A549 (cell line): ENCODE measurements around the gene NUP88. TPM values are rescaled to one million over a fixed set of nuclear protein-coding genes. Genes with fewer than 3 reads are reported as not detected.

ENCODE experiments used
- ATAC-seq, 2 experiments: fragments of 200-7000 bp in 1 of 2; fragments of >200 bp in 1 of 2; cut with Nextera tagmentation in 1 of 2; cut with Tn5 transposase in 1 of 2; 3 replicates each; pipeline versions ENCODE4 v1.8.0 to v1.9.1; 2018 to 2020; ENCODE audit warnings: mild to moderate bottlenecking in 1 of 2, moderate library complexity in 1 of 2
- CTCF ChIA-PET: fragments of 300-600 bp; sonication (Branson Sonifier 250); formaldehyde crosslinking; extraction: SDS; loops from one replicate; lab custom pipeline; 2021; ENCODE audit warnings: antibody characterized with exemption, inconsistent platforms; lab: Yijun Ruan, JAX
- POLR2A ChIA-PET: fragments of 350-600 bp; formaldehyde crosslinking; extraction: SDS; loops from one replicate; lab custom pipeline; 2021; ENCODE audit warnings: antibody characterized with exemption, inconsistent platforms; lab: Yijun Ruan, JAX
- DNase-seq, 2 experiments: peaks; one replicate each; pipeline versions ENCODE4 v3.0.0 to v3.0.0-alpha.2; 2011 to 2016; ENCODE audit warnings: low read depth in 1 of 2, low spot score in 1 of 2
- FAIRE-seq: peaks from 2 replicates; lab custom pipeline; 2011; peaks lifted over from hg19 to GRCh38; lab: Jason Lieb, UNC
- H3K27ac ChIP-seq, 2 experiments: fragments of >200 bp; sonication (Bioruptor Twin); formaldehyde crosslinking; 3 replicates each; pipeline ENCODE4 v1.5.1; 2016 to 2017
- H3K4me1 ChIP-seq: fragments of >200 bp; sonication (Bioruptor Twin); formaldehyde crosslinking; 3 replicates; pipeline ENCODE4 v1.6.1; 2016
- H3K4me2 ChIP-seq: fragments of >200 bp; sonication (Bioruptor Twin); formaldehyde crosslinking; 3 replicates; pipeline ENCODE4 v1.6.1; 2016
- H3K4me3 ChIP-seq: fragments of >200 bp; sonication (Bioruptor Twin); formaldehyde crosslinking; 3 replicates; pipeline ENCODE4 v1.5.1; 2016
- H3K9me3 ChIP-seq: fragments of >200 bp; sonication (Bioruptor Twin); formaldehyde crosslinking; 3 replicates; pipeline ENCODE4 v1.6.1; 2016
- ATOH8 ChIP-seq: fragments of 250-450 bp; sonication (Bioruptor Pico); IDR thresholded peaks from 2 replicates; pipeline ENCODE4 v1.5.0; 2020; ENCODE audit warnings: low read depth, mild to moderate bottlenecking, moderate library complexity
- BHLHE40 ChIP-seq: IDR thresholded peaks from 2 replicates; pipeline ENCODE4 v1.6.1; 2012; ENCODE audit warnings: low read depth, low read length, inconsistent platforms
- CBX8 ChIP-seq: fragments of 200-600 bp; sonication (generic); IDR thresholded peaks from 2 replicates; pipeline ENCODE4 v1.6.1; 2016
- CHD2 ChIP-seq: fragments of 150-350 bp; IDR thresholded peaks from 2 replicates; pipeline ENCODE4 v1.6.1; 2014; ENCODE audit warnings: low read length; ENCODE audit not compliant: partially characterized antibody
- CHD4 ChIP-seq: fragments of 200-600 bp; sonication (generic); IDR thresholded peaks from 2 replicates; pipeline ENCODE4 v1.6.1; 2016; ENCODE audit warnings: antibody characterized with exemption, mild to moderate bottlenecking, borderline replicate concordance
- EHMT2 ChIP-seq: fragments of 200-600 bp; sonication (generic); IDR thresholded peaks from 2 replicates; pipeline ENCODE4 v1.6.1; 2016; ENCODE audit warnings: antibody characterized with exemption, low read depth, mild to moderate bottlenecking, moderate library complexity
- FOSL2 ChIP-seq, 2 experiments: fragments of 450-650 bp in 1 of 2; fragments of >200 bp in 1 of 2; sonication (Bioruptor Twin) in 1 of 2; formaldehyde crosslinking; IDR thresholded peaks; 2 replicates each; pipeline versions ENCODE4 v1.5.0 to v1.6.1; 2016 to 2020; ENCODE audit warnings: mild to moderate bottlenecking in 1 of 2, moderate library complexity in 1 of 2
- FOXS1 ChIP-seq: fragments of 250-450 bp; sonication (Bioruptor Pico); IDR thresholded peaks from 2 replicates; pipeline ENCODE4 v1.5.0; 2020; ENCODE audit warnings: mild to moderate bottlenecking, moderate library complexity
- GATA3 ChIP-seq: IDR thresholded peaks from 2 replicates; pipeline ENCODE4 v1.6.1; 2012; ENCODE audit warnings: borderline replicate concordance
- HEYL ChIP-seq: fragments of 250-450 bp; sonication (Bioruptor Pico); IDR thresholded peaks from 2 replicates; pipeline ENCODE4 v1.8.0; 2021; ENCODE audit warnings: mild to moderate bottlenecking, moderate library complexity
- JUNB ChIP-seq: fragments of >200 bp; sonication (Bioruptor Twin); formaldehyde crosslinking; IDR thresholded peaks from 2 replicates; pipeline ENCODE4 v1.6.1; 2016
- KDM1A ChIP-seq: fragments of 200-600 bp; sonication (generic); IDR thresholded peaks from 2 replicates; pipeline ENCODE4 v1.6.1; 2016; ENCODE audit warnings: low read depth, mild to moderate bottlenecking
- KDM5A ChIP-seq: fragments of 200-600 bp; sonication (generic); IDR thresholded peaks from 2 replicates; pipeline ENCODE4 v1.6.1; 2016; ENCODE audit warnings: antibody characterized with exemption, mild to moderate bottlenecking
- MYC ChIP-seq: IDR thresholded peaks from 2 replicates; pipeline ENCODE4 v1.6.1; 2012; ENCODE audit warnings: mild to moderate bottlenecking, inconsistent platforms, low read length, improper control_type of control experiment, borderline replicate concordance
- NFE2L2 ChIP-seq: fragments of 150-350 bp; conservative IDR thresholded peaks from 2 replicates; pipeline ENCODE4 v1.6.1; 2014; ENCODE audit warnings: low read length
- NR3C1 ChIP-seq: fragments of >200 bp; sonication (Bioruptor Twin); formaldehyde crosslinking; IDR thresholded peaks from 3 replicates; pipeline ENCODE4 v1.6.1; 2017
- PHF8 ChIP-seq: fragments of 200-600 bp; sonication (generic); IDR thresholded peaks from 2 replicates; pipeline ENCODE4 v1.6.1; 2016; ENCODE audit warnings: low read depth, mild to moderate bottlenecking, antibody characterized with exemption, moderate library complexity, borderline replicate concordance
- RAD21 ChIP-seq, 2 experiments: fragments of >200 bp in 1 of 2; sonication (Bioruptor Twin) in 1 of 2; formaldehyde crosslinking in 1 of 2; IDR thresholded peaks in 1 of 2; conservative IDR thresholded peaks in 1 of 2; 2 replicates in 1 of 2; 3 replicates in 1 of 2; pipeline ENCODE4 v1.6.1; 2012 to 2018; ENCODE audit warnings: inconsistent platforms in 1 of 2
- SREBF2 ChIP-seq: fragments of 450-650 bp; IDR thresholded peaks from 2 replicates; pipeline ENCODE4 v1.6.1; 2014; ENCODE audit warnings: mild to moderate bottlenecking, moderate library complexity
- TFCP2L1 ChIP-seq: fragments of 250-450 bp; sonication (Bioruptor Pico); IDR thresholded peaks from 2 replicates; pipeline ENCODE4 v1.5.0; 2021; ENCODE audit warnings: mild to moderate bottlenecking
- TP53 ChIP-seq: fragments of 250-450 bp; sonication (Bioruptor Pico); IDR thresholded peaks from 2 replicates; pipeline ENCODE4 v1.5.0; 2021; ENCODE audit warnings: mild to moderate bottlenecking, moderate library complexity
- ZFP36 ChIP-seq: fragments of 450-650 bp; IDR thresholded peaks from 2 replicates; pipeline ENCODE4 v1.6.1; 2014; ENCODE audit warnings: borderline replicate concordance; ENCODE audit not compliant: partially characterized antibody
- ZSCAN20 ChIP-seq: fragments of 250-450 bp; sonication (Bioruptor Pico); IDR thresholded peaks from 2 replicates; pipeline ENCODE4 v1.8.0; 2022; ENCODE audit warnings: mild to moderate bottlenecking, moderate library complexity
- WGBS: methylation state at CpG from one replicate; pipeline ENCODE4 v1.1.6; 2017; ENCODE audit errors: missing lambda C conversion rate; 5-methylcytosine and 5-hydroxymethylcytosine counted together
- polyA plus RNA-seq, 4 experiments: library from polyadenylated mRNA; depleted of rRNA in 3 of 4; stranded (reverse); fragments of >200 nt; fragmentation: RNase III in 1 of 4; extraction: RNeasy Plus Mini Kit Qiagen cat#74134 plus additional on column Dnase treatment in 1 of 4; gene quantifications; 2 replicates in 3 of 4; 3 replicates in 1 of 4; pipeline ENCODE4 v1.2.3, GENCODE V29; 2011 to 2017
- TF ChIP-seq, protein P1 (sequence below): fragments of 200-600 bp; sonication (generic); IDR thresholded peaks from 2 replicates; pipeline ENCODE4 v1.6.1; 2016; ENCODE audit warnings: antibody characterized with exemption, mild to moderate bottlenecking, moderate library complexity
- TF ChIP-seq, protein P2 (sequence below): IDR thresholded peaks from 2 replicates; pipeline ENCODE4 v1.6.1; 2012; ENCODE audit warnings: low read depth, borderline replicate concordance

Gene NUP88
- polyA plus RNA-seq, 2 of the 4 experiments (the other 2 are of a cell fraction) = 121 to 180 TPM

DNA sequence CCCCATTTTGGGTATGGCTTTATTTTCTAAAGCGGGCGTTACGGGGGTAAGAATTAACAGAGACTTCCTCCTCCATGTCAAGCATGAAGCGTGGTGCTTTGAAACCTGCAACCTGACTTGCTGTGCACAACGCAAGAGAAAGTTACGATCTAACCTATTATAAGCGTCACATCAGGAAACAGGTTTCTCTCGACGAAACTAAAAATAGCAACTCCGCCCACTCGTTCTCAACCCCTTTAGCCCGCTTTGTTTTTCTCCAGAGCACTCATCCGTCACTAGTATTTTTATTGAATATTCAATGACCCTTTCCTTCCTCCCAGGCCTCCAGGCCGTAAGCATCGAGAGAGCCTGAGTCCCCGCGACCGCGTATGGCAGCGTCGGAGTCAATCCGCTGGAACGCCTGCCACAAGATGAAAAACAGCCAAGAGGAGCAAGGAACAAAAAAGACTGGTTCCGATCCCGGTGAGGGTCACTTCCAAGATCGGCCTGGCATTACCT, 555 bp downstream of the NUP88 start:
- CTCF ChIA-PET = interaction anchor here (0.5 to 3.6 kb wide), 6 partner anchors 11 to 1181 kb away, joined by 3 to 54 read pairs (median 3); partner anchors contain the start of gene C1QBP
- ATAC-seq (peak; percentile 13 to 19; a peak in 5 of 6 replicates), FAIRE-seq (no peak), DNase-seq (peak in 1 of 2 experiments; percentile 34)
- TF ChIP-seq CHD2 (no peak), EHMT2 (no peak), KDM1A (no peak), ZSCAN20 (CRISPR knock-in tag) (no peak), PHF8 (no peak), MYC (no peak), JUNB (no peak), NFE2L2 (no peak), FOSL2 (IDR thresholded peaks at IDR 0.05) (no peak), FOSL2 (CRISPR knock-in tag; IDR thresholded peaks at IDR 0.05) (no peak), ZFP36 (no peak), SREBF2 (no peak), KDM5A (no peak), TFCP2L1 (CRISPR knock-in tag) (no peak)
- Histone ChIP-seq H3K27ac (peak overlapping the region; percentile 89 to 90), H3K4me2 (peak overlapping the region; percentile 91), H3K4me3 (peak overlapping the region; percentile 78), H3K4me1 (peaks cover 44% of the 10 kb centered on the region), H3K9me3 (no peaks in the 10 kb centered on the region)
- 2% methylated on average over 26 of the region's 26 CpGs for WGBS
- POLR2A ChIA-PET = interaction anchor here (0.6 to 1.3 kb wide), 13 partner anchors 9 to 227 kb away, joined by 3 to 18 read pairs (median 5); partner anchors contain the start of genes C1QBP, DERL2, DHX33 and MIS12

DNA sequence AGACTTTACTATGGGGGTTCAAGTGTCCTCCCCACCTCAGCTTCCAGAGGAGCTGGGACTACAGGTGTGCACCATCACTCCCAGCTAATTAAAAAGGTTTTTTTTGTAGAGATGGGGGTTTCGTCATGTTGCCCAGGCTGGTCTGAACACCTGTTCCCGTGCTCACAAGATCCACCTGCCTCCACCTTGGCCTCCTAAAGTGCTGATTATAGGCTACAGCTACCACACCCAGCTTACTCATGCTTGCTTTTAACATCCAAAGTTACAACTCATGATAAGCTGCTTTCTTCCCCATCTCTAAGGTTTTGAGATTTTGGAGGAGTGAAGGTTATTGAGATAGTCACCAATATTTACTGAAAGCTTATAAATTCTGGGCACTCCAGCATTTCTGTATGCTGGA, 2.6 kb downstream of the NUP88 start:
- peaks cover 35% of the 10 kb centered on the region for H3K4me1 ChIP-seq
- ATAC-seq (no peak), DNase-seq (no peak)
- CTCF ChIA-PET = interaction anchor here (0.6 to 3.6 kb wide), 4 partner anchors 12 to 366 kb away, joined by 3 to 54 read pairs (median 4); partner anchors contain the start of gene C1QBP
- WGBS = 94% methylated on average over 2 of the region's 2 CpGs
- no peak overlapping the region for H3K4me3 ChIP-seq
- POLR2A ChIA-PET = interaction anchor here (0.7 kb wide), 1 partner anchor 9 kb away, joined by 4 read pairs; no protein-coding TSS in a partner anchor
- TF ChIP-seq CHD4 (no peak), CBX8 (no peak), ATOH8 (CRISPR knock-in tag) (no peak), TP53 (CRISPR knock-in tag) (no peak), NR3C1 (no peak), FOXS1 (CRISPR knock-in tag) (no peak), GATA3 (no peak), HEYL (CRISPR knock-in tag) (no peak), BHLHE40 (no peak), RAD21 (conservative IDR thresholded peaks at IDR 0.05 in 1 of 2, IDR thresholded peaks at IDR 0.05 in 1 of 2) (no peak)
- TF ChIP-seq, protein P1, sequence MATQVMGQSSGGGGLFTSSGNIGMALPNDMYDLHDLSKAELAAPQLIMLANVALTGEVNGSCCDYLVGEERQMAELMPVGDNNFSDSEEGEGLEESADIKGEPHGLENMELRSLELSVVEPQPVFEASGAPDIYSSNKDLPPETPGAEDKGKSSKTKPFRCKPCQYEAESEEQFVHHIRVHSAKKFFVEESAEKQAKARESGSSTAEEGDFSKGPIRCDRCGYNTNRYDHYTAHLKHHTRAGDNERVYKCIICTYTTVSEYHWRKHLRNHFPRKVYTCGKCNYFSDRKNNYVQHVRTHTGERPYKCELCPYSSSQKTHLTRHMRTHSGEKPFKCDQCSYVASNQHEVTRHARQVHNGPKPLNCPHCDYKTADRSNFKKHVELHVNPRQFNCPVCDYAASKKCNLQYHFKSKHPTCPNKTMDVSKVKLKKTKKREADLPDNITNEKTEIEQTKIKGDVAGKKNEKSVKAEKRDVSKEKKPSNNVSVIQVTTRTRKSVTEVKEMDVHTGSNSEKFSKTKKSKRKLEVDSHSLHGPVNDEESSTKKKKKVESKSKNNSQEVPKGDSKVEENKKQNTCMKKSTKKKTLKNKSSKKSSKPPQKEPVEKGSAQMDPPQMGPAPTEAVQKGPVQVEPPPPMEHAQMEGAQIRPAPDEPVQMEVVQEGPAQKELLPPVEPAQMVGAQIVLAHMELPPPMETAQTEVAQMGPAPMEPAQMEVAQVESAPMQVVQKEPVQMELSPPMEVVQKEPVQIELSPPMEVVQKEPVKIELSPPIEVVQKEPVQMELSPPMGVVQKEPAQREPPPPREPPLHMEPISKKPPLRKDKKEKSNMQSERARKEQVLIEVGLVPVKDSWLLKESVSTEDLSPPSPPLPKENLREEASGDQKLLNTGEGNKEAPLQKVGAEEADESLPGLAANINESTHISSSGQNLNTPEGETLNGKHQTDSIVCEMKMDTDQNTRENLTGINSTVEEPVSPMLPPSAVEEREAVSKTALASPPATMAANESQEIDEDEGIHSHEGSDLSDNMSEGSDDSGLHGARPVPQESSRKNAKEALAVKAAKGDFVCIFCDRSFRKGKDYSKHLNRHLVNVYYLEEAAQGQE = no peak
- TF ChIP-seq, protein P2, sequence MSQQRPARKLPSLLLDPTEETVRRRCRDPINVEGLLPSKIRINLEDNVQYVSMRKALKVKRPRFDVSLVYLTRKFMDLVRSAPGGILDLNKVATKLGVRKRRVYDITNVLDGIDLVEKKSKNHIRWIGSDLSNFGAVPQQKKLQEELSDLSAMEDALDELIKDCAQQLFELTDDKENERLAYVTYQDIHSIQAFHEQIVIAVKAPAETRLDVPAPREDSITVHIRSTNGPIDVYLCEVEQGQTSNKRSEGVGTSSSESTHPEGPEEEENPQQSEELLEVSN = no peak
- TF ChIP-seq, all 56 proteins: peak for 0
- Histone ChIP-seq H3K27ac (no peak overlapping the region), H3K9me3 (no peaks in the 10 kb centered on the region), H3K4me2 (0 out of 3 replicates have a peak overlapping the region, but pooled peaks have one; percentile 91)
- FAIRE-seq = no peak
